Large intestine (tissue), 3 donors: ENCODE measurements around the gene VSTM5. TPM values are rescaled to one million over a fixed set of nuclear protein-coding genes. Genes with fewer than 3 reads are reported as not detected.

Experiments used
- DNase-seq, 2 donors: peaks; one replicate each; pipeline versions ENCODE4 v3.0.0 to v3.0.0-alpha.2; 2013
- H3K27ac ChIP-seq: one replicate; pipeline ENCODE4 v1.5.1; 2013; ENCODE audit warnings: low read length
- H3K27me3 ChIP-seq: 2 replicates; pipeline ENCODE4 v1.6.1; 2013; ENCODE audit warnings: low read length; ENCODE audit not compliant: control insufficient read depth, insufficient read depth
- H3K36me3 ChIP-seq: 2 replicates; pipeline ENCODE4 v1.6.1; 2013; ENCODE audit warnings: low read length; ENCODE audit not compliant: control insufficient read depth, insufficient read depth
- H3K4me1 ChIP-seq: one replicate; pipeline ENCODE4 v1.6.1; 2013; ENCODE audit warnings: low read length; ENCODE audit not compliant: control insufficient read depth, insufficient read depth
- H3K4me3 ChIP-seq: one replicate; pipeline ENCODE4 v1.5.1; 2013; ENCODE audit warnings: low read length
- H3K9me3 ChIP-seq: one replicate; pipeline ENCODE4 v1.6.1; 2013; ENCODE audit warnings: mild to moderate bottlenecking, low read depth, low read length, moderate library complexity; ENCODE audit not compliant: control insufficient read depth
- WGBS: methylation state at CpG from one replicate; pipeline ENCODE4 v1.1.5; 2013; ENCODE audit warnings: low lambda C conversion rate; ENCODE audit not compliant: insufficient coverage; 5-methylcytosine and 5-hydroxymethylcytosine counted together
- polyA plus RNA-seq: library from polyadenylated mRNA; unstranded; fragments of 120-200 nt; gene quantifications from one replicate; pipeline ENCODE4 v1.2.1, GENCODE V29; 2013

The VSTM5 gene
- polyA plus RNA-seq, 1 donor = 1.9 TPM

DNA sequence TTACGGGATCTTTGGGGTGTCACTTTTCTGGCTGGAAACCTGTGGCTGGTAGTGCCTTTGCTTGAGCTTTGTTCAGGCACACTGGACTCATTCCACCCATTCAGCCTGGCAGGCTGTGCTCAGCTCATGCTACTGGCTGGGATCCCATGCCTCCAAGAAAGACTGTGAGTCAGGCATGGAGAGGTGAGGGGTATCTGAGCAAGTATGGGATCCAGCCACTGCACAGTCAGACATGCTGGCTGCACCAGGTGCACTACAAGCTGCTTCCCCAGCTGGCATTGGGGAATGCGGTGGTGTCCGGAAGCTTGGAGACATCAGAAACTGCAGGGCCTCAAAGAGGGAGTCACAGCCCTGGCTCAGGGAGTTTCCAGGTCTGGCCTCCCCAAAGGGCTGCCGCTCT is 78.3 kb downstream of the VSTM5 start:
- no CpG with 5 or more reads among the region's 4 CpGs for WGBS
- H3K4me1 ChIP-seq = no peaks in the 10 kb centered on the region
- no peak for DNase-seq
- H3K4me3 ChIP-seq = no peak overlapping the region
- peaks cover 12% of the 10 kb centered on the region for H3K9me3 ChIP-seq
- no peak overlapping the region for H3K27ac ChIP-seq
- no peaks in the 10 kb centered on the region for H3K36me3 ChIP-seq
- H3K27me3 ChIP-seq = no peaks in the 10 kb centered on the region

DNA sequence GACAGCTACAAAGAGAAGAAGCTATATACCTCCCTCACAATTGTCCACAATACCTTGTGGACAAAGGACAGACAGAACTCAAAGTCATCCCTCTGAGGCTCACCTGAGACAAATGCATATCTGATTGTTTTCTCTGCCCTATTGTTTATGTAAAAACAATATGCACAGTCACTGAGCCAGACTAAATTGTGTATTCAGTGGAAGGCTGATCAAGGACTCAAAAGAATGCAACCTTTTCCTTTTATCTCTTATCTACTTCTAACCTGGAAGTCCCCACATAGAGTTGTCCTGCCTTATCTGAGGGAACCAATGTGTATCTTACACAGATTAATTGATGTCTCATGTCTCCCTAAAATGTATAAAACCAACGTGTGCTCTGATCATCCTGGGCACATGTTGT is 80.3 kb downstream of the VSTM5 start:
- no CpG with 5 or more reads among the region's 1 CpG for WGBS
- Histone ChIP-seq H3K27ac (no peak overlapping the region), H3K36me3 (peaks cover 4% of the 10 kb centered on the region), H3K4me1 (no peaks in the 10 kb centered on the region), H3K27me3 (no peaks in the 10 kb centered on the region), H3K4me3 (no peak overlapping the region), H3K9me3 (peaks cover 13% of the 10 kb centered on the region)
- no peak for DNase-seq

Other genes starting within 250 kb of the VSTM5 start
- gene CEP295, start 188.9 kb downstream of the VSTM5 start, polyA plus RNA-seq = 15.3 TPM
- gene TAF1D, start 109.1 kb downstream of the VSTM5 start, polyA plus RNA-seq = 176 TPM
- gene C11orf54, start 108.9 kb downstream of the VSTM5 start, polyA plus RNA-seq = 86.6 TPM
- 33.7 TPM for gene MED17, start 66.3 kb downstream of the VSTM5 start, polyA plus RNA-seq
- gene HEPHL1, start 170.7 kb upstream of the VSTM5 start, polyA plus RNA-seq = 0.54 TPM